Activated effector memory CD4-positive, alpha-beta T cell treated with Interleukin-2 at 50 U/mL for 16 hours (primary cell): Measurements from ENCODE around the gene PC.

Experiments used
- DNase-seq: peaks from one replicate; pipeline ENCODE4 v3.0.0-alpha.2; 2020

PC gene

DNA sequence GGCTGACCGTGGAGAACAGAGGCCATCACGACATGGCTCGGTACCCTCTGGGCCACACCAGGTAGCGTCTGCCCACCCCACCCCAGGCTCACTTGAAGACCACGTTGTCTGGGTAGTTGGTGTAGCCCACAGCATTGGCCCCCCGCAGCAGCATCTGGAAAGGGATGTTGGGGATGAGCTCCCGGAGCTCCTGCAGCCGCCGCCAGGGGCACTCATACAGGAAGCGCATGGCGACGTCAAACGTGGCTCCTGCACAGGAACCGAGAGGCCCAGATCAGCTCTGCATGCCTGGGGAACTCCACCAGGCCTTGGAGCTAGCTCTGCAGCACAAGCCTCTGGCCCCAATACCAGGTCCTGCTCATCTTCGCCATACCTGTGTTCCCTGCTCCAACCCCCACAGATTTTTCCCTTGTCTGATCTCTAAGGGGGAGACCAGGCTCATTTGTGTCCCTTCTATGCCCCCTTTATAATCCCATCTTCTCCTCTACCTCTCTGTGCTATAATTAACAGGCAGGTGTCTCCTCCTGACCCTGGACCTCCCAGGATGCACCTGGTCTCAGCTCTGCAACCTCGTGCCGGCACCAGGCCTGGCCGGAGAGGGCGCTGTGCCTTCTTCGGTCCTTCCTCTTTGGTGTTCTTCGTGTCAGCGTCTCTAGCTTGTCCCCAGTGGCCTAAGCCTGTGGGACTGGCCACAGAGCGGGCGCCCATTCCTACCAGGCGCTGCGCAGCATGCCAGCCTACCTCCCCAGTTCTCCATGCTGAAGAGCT is 106.3 kb downstream of the PC start:
- no peak for DNase-seq

DNA sequence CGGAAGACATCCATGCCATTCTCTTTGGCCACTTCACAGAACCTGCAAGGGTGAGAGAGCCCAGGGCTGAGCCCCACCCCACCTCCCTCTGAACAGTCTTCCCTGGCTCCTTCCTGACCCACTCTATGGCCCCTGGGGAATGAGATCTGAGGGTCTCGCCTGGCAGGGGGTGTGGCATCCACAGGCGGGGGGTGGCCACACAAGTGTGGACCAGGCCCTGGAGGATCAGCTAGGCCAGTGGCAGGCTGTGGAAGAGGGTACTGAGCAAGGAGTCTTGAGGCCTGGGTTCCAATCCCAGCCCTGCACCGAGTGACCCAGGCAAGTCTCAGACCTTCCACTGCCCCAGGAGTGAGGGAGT is 107.0 kb downstream of the PC start:
- DNase-seq, result no peak

DNA sequence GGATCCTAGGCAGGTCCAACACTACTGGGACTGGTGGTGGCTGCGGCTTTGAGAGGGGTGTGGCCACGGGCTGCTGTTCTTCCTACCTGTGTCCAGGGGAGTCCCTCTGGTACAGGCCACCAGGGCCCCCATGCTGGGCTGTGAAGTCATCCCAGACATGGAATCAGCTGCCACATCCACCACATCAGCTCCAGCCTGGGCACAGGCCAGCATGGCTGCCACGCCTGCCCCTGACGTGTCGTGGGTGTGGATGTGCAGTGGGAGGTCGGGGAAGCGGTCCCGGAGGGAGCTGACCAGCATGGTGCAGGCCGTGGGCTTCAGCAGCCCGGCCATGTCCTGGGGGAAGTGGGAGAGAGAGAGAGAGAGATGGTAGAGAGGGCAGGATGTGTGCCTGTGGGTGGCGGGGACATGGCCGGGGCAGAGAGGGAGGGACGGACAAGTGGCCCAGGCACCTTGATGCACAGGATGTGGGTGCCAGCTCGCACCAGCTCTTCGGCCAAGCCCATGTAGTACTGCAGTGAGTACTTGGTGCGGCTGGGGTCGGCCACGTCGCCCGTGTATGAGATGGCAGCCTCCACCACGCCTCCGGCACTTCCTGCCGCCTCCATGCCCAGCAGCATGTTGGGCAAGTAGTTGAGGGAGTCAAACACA is 107.5 kb downstream of the PC start:
- no peak for DNase-seq

DNA sequence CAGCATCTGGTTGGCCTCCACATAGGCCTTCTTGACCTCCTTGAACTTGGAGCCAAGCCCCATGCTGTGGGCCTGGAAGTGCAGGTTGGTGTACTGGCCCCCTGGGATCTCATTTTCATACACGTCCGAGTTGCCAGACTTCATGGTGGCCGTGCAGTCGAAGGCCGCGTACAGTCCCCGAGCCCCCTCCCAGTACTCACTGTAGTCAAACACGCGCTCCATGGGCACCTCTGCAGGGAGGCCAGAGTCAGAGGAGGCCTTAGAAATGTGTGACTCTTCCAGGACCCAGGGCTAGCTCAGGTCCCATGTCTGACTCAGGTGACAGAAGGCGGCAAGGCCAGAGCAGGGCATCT is 108.0 kb downstream of the PC start:
- no peak for DNase-seq

DNA sequence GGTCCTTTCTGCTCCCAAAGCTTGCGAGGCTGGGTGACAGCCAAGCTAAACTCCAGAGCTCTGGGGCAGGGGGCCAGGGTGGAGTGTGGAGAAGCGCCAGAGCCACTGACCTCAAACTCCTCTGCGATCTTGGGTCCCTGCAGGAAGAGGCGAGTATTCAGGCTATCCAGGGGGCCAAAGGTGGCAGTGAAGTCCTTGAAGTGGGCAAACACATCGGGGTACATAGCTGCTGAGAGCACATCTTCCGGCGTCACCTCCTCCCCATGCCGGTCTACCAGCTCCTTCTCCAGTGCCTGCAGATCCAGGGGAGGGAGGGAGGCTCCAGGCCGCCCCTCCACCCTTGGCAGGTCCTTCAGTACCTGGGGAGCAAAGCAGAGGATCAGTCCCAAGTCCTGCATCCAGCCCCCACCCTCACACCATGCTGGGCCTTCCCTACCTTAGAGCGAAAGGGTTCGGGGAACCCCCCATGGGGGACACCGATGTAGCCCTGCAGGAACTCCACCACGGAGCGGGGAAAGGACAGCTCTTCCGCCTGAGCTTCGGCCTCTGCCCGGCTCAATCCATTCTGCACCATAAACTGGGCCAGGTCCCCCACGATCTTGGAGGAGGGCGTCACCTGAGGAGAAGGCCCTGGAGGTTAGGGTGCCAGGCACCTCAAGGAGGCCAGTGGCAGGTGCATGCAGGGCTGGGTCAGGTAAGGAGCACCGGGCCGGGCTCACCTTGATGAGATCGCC is 108.5 kb downstream of the PC start:
- DNase-seq, result no peak

DNA sequence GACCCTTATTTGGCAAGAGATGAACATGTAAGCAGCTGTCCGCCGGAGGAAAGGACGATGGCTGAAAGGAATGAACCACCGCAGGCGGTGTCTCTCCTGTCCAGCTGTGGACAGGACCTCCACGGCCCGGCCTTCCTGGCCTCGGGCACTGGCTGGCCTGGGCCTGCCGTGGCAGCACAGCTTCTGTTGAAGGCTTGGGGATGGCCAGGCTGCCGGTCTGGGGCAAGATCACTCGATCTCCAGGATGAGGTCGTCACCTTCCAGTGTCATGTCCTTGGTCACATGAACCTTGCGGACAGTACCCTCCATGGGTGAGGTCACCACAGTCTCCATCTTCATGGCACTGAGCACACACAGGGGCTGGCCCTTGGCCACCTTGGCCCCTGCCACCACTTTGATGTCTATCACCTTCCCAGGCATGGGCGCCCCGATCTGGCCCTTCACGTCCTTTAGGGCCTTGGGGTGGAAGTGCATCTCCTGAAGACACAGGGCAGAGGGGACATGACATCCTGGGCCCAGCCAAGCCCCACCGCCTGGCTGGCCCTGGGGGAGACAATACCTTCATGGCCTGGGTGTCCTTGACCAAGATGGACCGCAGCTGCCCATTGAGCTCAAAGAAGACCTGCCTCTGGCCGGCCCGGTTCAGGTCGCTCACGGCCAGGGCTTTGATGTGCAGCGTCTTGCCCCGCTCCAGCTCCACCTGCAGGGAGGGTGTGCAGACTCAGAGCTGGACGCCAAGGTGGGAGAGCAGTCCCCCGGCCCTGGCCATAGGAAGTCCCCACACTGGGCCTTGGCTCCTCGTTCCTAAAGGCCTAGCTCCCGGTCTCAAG is 109.3 kb downstream of the PC start:
- DNase-seq, result no peak

DNA sequence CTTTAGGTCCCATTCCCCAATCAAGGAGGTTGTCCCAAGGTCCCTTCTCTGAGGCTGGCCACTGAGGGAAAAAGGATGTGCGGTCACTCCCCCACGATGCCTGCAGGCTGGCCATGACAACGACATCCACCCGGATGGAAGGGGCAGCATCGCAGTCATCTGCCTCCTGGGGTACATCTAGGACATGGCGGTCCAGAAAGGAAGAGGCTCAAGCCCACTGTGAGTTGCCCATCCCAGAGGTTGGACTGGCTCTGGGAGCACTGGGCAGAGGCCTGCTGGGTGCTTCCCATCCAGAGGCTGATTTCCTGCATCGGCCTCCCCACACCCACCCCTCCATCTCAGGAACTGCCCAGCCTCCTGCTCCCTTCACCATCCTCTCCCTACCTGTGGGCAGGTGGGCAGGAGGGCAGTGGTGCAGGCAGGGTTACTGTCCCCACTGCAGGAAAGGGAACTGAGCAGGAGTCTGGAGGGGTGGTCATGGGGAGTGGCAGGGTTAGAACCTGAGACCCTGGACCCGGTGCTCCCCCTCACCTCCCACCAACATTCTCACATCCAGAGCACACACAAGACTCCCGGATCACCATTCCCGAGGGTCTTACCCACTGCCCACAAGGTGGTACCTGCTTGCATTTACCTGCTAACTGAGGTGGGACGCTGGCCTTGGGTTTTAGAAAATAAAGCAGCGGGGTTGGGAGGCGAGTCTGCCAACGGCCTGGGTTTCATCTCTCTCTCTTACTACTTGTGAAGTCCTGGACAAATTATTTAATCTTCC is 110.5 kb downstream of the PC start:
- DNase-seq, result no peak

DNA sequence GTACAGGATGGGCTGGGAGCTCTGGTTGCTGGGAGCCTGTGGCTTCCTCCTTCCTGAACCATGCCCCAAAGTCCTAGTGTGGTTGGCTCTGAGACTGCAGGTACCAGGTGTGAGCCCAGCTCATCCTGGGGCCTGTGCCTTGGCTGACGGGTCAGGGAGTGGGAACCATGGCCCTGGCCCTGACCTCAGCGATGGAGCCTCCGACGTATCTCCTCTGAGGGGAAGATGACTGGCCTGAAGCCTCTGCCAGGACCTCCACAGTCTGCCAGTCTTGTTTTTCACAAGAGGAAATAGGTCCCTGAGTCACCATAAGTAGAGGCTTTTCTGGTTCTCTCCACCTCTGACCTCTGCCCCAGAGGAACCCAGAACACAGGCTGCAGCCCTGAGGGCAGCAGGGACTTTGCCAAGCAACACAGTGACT is 111.5 kb downstream of the PC start:
- no peak for DNase-seq

DNA sequence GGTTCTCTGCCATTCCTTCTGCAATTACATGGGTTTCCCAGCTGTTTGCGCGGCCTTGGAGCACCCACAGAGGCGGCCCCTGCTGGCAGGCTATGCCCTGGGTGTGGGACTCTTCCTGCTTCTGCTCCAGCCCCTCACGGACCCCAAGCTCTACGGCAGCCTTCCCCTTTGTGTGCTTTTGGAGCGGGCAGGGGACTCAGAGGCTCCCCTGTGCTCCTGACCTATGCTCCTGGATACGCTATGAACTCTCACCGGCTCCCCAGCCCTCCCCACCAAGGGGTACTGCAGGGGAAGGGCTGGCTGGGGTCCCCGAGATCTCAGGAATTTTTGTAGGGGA is 112.3 kb downstream of the PC start:
- DNase-seq, result no peak

DNA sequence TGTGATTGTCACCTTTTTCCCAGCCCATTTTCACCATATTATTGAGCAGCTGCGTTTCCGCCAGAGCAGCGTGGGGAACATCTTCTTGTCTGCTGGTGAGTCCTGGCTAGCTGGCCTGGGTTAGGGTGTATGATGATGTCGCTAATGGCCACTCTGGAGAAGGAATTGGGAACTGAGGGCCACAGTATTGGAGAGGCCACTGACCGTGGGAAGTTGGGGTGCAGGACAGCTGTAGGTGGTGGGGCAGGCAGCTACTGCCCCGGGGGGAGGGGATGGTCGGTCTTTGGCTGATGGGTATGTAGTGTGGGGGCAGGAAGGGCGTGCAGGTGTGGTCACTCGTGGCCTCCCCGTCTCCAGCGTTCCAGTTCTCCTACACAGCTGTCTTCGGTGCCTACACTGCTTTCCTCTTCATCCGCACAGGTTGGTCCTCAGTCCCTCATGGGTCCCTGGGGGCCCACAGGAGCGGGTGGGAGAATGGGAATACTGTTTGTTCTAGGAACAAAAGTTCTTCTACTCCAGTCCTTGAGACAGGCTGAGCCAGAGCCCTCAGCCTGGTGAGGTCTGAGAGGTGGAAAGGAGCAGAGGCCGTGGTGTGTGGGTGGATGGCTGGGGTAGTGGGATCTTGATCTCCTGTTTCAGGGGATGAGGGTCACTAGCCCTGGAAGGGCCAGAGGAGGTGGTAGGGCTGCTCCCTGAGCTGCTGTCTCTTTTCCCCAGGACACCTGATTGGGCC is 112.9 kb downstream of the PC start:
- DNase-seq, result no peak

DNA sequence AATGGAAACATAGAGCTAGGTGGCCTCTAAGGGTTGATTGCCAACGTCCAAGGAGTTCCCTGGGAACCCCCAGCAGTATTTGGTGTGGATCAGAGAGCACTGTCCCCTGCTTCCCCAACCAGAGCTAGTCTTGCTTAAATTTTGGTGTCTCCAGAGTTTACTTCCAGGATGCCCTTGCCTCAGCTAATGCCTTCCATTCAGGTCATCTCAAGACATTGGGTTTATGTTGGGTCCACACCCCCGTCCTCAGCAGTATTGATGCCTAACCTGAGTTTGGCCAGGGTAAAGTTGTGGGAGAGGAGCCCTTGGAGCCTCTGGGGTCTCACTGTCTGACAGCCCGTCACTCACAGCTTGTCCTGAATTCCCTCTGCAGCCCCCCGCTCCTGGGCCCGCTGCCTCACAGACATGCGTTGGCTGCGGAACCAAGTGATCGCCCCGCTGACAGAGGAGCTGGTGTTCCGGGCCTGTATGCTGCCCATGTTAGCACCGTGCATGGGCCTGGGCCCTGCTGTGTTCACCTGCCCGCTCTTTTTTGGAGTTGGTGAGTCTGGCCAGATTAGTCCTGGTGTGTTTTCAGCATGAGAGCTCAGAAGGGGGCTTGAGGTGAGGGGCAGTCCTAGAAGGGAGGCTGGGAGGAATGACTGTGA is 113.6 kb downstream of the PC start:
- DNase-seq, result no peak

DNA sequence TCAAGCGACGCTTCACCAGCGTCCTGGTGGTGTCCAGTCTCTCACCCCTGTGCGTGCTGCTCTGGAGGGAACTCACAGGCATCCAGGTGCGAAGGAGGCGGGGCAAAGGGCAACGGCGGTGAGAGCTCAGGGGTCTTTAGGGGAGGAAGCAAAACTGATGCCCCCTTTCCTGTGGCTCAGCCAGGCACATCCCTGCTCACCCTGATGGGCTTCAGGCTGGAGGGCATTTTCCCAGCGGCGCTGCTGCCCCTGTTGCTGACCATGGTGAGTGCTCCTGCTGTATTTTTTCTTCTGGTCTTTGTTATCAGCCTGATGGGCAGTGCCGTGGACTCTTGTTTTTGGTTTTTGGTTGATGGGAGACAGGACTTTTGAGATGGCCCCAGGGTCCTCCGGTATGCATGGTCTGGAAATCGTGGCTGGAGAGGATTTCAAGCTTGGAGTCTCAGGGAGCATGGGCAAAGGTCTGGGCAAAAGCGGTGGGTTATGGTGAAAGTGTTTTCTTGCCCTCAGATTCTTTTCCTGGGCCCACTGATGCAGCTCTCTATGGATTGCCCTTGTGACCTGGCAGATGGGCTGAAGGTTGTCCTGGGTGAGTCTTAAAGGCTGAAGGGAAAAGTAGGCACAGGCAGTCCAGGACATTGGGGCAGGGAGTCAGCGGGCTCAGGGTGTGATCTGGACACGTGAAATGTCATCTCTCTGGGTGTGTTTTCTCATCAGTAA is 114.2 kb downstream of the PC start:
- DNase-seq, result no peak

DNA sequence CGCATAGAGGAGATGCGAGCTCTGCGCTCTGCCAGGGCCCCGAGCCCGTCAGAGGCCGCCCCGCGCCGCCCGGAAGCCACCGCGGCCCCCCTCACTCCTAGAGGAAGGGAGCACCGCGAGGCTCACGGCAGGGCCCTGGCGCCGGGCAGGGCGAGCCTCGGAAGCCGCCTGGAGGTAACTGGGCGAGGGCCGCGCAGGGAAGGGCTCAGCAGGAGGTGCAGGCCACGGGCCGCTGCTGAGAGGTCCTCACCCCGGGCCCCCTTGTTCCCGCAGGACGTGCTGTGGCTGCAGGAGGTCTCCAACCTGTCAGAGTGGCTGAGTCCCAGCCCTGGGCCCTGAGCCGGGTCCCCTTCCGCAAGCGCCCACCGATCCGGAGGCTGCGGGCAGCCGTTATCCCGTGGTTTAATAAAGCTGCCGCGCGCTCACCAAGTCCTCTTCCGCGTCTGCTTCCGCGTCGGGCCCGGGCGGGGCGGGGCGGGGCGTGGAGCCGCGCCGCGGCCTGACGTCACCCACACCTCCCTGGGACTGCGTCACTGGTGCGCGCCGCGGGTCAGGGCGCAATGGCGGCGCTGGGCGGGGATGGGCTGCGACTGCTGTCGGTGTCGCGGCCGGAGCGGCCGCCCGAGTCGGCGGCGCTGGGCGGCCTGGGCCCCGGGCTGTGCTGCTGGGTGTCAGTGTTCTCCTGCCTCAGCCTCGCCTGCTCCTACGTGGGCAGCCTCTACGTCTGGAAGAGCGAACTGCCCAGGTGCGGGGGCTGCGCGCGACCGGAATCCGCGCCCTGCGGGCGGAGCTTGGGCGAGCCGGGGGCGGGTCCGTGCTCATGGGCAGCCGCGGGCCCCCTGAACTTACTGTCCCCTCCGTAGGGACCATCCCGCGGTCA is 115.0 kb downstream of the PC start, which contains the start of gene RCE1:
Gene RCE1, plus strand, starts transcription at position 546 of the 880 bp plus-strand sequence. Its CDS starts 15 bp downstream, at position 561.
- DNase-seq, result peak; percentile 89

DNA sequence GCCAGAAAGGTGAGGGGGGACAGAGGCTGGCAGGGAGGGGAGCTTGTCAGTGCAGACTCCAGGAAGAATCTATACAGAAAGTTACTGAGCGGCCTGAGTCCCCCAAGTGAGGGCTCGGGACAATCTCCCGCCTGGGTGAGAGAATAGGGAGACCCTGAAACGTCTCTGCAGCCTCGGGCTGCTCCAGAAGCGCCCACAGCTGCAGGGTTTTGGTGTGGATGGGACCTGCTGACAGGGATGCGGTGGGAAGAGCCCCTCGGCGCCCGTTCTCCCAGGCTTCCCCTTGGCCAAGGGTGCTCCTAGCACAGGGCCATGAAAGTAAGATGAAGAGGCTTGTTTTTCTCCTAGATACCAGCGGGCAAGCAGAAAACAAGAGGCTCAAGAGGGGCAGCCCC is 115.7 kb downstream of the PC start:
- DNase-seq, result no peak

DNA sequence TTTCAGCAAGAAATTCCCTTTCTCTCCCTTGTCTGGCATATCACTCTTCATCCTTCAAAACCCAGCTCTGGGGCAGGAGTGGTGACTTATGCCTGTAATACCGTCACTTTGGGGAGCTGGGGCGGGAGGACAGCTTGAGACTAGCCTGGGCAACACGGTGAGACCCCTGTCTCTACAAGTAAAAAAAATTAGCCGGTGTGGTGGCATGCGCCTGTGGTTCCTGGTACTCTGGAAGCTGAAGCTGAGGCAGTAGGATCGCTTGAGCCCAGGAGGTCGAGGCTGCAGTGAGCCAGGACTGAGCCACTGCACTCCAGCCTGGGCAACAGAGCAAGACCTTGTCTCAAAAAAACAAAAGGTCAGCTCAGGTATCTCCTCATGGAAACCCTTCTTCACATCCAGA is 116.3 kb downstream of the PC start:
- DNase-seq, result no peak

DNA sequence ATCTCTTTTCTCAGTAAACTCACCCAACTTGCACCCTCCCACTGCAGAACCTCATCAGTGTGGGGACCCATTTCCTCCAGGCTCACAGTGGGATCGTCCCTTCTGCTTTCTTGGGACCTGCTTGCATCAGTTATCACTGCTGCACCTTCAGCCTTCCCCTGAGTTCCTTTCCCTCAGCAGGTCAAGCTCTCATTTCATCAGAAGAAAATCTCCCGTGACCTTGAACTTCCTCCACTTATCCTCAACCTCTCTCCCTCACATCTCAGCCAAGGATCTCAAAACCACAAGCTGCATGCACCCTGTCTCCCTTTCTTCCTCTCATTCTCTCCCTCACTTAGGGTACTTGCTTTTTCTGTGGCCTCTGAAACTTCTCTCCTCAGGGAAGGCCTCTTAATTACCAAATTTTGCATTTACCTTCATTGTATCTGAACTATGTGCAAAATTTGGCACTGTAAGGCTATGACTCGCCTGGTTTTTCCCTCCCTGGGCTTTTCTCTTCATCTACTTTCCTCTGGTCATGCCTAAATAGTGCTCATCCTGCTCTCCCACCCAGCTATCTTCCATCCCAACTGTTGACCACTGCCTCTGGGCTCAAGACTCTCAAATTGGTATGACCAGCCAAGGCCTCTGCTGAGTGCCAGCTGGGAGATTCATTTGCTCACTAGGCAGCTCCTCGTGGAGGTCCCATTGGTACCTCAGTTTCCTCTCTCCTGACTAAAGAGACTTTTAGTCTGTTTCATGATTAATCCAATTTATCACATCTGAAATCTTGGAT is 117.7 kb downstream of the PC start:
- no peak for DNase-seq

DNA sequence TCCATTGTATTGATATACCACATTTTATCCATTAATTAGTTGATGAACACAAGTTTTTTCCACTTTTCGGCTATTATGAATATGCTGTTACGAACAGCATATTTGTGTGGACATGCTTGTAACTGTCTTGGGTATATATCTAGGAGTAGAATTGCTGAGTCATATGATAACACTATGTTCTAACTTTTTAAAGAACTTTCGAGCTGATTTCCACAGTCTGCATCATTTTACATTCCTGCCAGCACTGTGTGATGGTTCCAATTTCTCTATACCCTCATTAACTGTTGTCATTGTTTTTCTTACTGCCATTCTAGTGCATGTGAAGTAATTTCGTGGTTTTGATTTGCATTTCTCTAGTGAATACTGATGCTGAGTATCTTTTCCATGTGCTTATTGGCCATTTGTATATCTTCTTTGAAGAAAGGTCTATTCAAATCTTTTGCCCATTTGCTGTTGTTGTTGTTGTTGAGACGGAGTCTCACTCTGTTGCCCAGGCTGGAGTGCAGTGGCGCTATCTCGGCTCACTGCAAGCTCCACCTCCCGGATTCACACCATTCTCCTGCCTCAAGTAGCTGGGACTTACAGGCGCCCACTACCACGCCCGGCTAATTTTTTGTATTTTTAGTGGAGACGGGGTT is 122.3 kb downstream of the PC start:
- DNase-seq, result no peak

DNA sequence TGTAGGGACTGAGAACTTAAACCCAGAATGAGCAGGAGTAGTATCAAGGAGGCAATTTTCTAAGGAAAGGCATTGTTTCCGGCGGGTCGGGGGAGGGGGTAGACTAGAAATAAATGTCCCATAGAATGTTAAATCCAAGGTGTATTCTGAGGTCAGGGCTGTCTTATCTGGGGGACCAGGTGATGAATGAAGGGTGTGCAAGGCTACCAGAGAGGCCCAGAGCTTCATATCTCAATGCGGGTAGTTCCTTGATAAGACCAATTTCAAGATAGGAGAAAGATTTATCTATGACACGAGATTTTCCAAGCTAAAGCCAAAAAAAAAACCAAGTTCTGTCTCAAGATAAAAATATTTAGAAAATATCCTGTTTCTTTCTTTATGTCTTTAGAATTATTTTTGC is 123.2 kb downstream of the PC start:
- DNase-seq, result no peak
